H1 (cell line): Measurements from ENCODE around the gene OPA3. TPM values are rescaled to one million over a fixed set of nuclear protein-coding genes. Genes with fewer than 3 reads are reported as not detected.
A peak's percentile ranks its signal among the peaks of the same experiment; 100 is the strongest.

Experiments used
- BACH1 ChIP-seq: IDR thresholded peaks from 2 replicates; pipeline ENCODE4 v1.6.1; 2012; ENCODE audit warnings: low read length, improper control_type of control experiment
- BCL11A ChIP-seq, 2 experiments: IDR thresholded peaks; one replicate each; pipeline ENCODE4 v1.6.1; 2011; ENCODE audit warnings: low read depth in 2 of 2, low read length in 2 of 2, mild to moderate bottlenecking in 2 of 2
- CBX5 ChIP-seq: fragments of 300-800, 300-1000 bp; sonication (generic); IDR thresholded peaks from 2 replicates; pipeline ENCODE4 v1.7.1; 2016; ENCODE audit warnings: antibody characterized with exemption, low read length, low read depth
- CREB1 ChIP-seq: IDR thresholded peaks from 2 replicates; pipeline ENCODE4 v1.6.1; 2012; ENCODE audit warnings: inconsistent platforms
- FOSL1 ChIP-seq: IDR thresholded peaks from 2 replicates; pipeline ENCODE4 v1.6.1; 2011; ENCODE audit warnings: mild to moderate bottlenecking, low read depth, low read length, moderate library complexity; ENCODE audit not compliant: insufficient read depth
- GTF2F1 ChIP-seq: IDR thresholded peaks from 2 replicates; pipeline ENCODE4 v1.6.1; 2012; ENCODE audit warnings: low read depth, low read length, improper control_type of control experiment, borderline replicate concordance
- JUND ChIP-seq: IDR thresholded peaks from 2 replicates; pipeline ENCODE4 v1.6.1; 2011; ENCODE audit warnings: mild to moderate bottlenecking, improper control_type of control experiment, low read length
- KDM5A ChIP-seq: fragments of 200-600 bp; IDR thresholded peaks from 2 replicates; pipeline ENCODE4 v1.7.1; 2012; ENCODE audit warnings: mild to moderate bottlenecking, low read length, inconsistent platforms, mixed read lengths
- POLR2AphosphoS5 ChIP-seq: IDR thresholded peaks from 2 replicates; pipeline ENCODE4 v1.6.1; 2011; ENCODE audit warnings: low read depth, low read length
- RAD21 ChIP-seq, 2 experiments: IDR thresholded peaks in 1 of 2; conservative IDR thresholded peaks in 1 of 2; 2 replicates each; pipeline ENCODE4 v1.6.1; 2011; ENCODE audit warnings: low read depth in 2 of 2, low read length in 2 of 2, improper control_type of control experiment in 1 of 2, inconsistent platforms in 1 of 2, mild to moderate bottlenecking in 1 of 2, moderate library complexity in 1 of 2
- RBBP5 ChIP-seq: IDR thresholded peaks from 2 replicates; pipeline ENCODE4 v1.7.1; 2012; ENCODE audit warnings: low read depth, mild to moderate bottlenecking, inconsistent platforms, low read length, moderate library complexity, borderline replicate concordance
- RFX5 ChIP-seq: IDR thresholded peaks from 2 replicates; pipeline ENCODE4 v1.6.1; 2011; ENCODE audit warnings: low read depth, low read length, improper control_type of control experiment, borderline replicate concordance
- RNF2 ChIP-seq: fragments of 200-900, 300-1000 bp; sonication (generic); IDR thresholded peaks from 2 replicates; pipeline ENCODE4 v1.7.1; 2016; ENCODE audit warnings: borderline replicate concordance, low read depth, mild to moderate bottlenecking, antibody characterized with exemption, low read length; ENCODE audit not compliant: poor library complexity, severe bottlenecking; ENCODE audit errors: missing control alignments
- SP1 ChIP-seq: IDR thresholded peaks from 2 replicates; pipeline ENCODE4 v1.6.1; 2011; ENCODE audit warnings: low read depth, low read length
- SP4 ChIP-seq: IDR thresholded peaks from 2 replicates; pipeline ENCODE4 v1.6.1; 2012; ENCODE audit warnings: low read length, inconsistent platforms
- SRF ChIP-seq: IDR thresholded peaks from 2 replicates; pipeline ENCODE4 v1.6.1; 2011; ENCODE audit warnings: mild to moderate bottlenecking, low read depth, low read length, moderate library complexity
- SUZ12 ChIP-seq: fragments of 200-600 bp; sonication (generic); IDR thresholded peaks from 2 replicates; pipeline ENCODE4 v1.6.1; 2012; ENCODE audit warnings: mild to moderate bottlenecking, inconsistent platforms, low read length, moderate library complexity, mixed read lengths
- TCF12 ChIP-seq: IDR thresholded peaks from 2 replicates; pipeline ENCODE4 v1.6.1; 2011; ENCODE audit warnings: low read depth, mild to moderate bottlenecking, low read length
- polyA plus RNA-seq, 7 experiments: library from polyadenylated mRNA; depleted of rRNA in 3 of 7; stranded (reverse) in 5 of 7; unstranded in 2 of 7; fragments of >200 nt in 5 of 7; fragments of 200-250 nt in 2 of 7; gene quantifications; 1 replicate in 5 of 7; 2 replicates in 1 of 7; 4 replicates in 1 of 7; pipeline versions ENCODE4 v1.2.1 to v1.2.3, GENCODE V29; 2011 to 2013; ENCODE audit warnings: missing spikeins in 2 of 7, mixed read lengths in 2 of 7
- total RNA-seq: library from RNA; stranded (reverse); fragmentation: NEBNext Ultra II Directional; extraction: Animal tissue kit (Norgen Biotek cat#: 25700); gene quantifications from 2 replicates; pipeline ENCODE4 v1.2.1, GENCODE V29; 2021
- TF ChIP-seq, protein P1 (sequence below): IDR thresholded peaks from 2 replicates; pipeline ENCODE4 v1.6.1; 2011; ENCODE audit warnings: low read depth, mild to moderate bottlenecking, low read length; ENCODE audit not compliant: insufficient read depth
- TF ChIP-seq, protein P2 (sequence below): IDR thresholded peaks from 2 replicates; pipeline ENCODE4 v1.6.1; 2011; ENCODE audit warnings: low read length, improper control_type of control experiment
- TF ChIP-seq, protein P3 (sequence below): IDR thresholded peaks from 2 replicates; pipeline ENCODE4 v1.6.1; 2012; ENCODE audit warnings: inconsistent platforms
- TF ChIP-seq, protein P4 (sequence below): IDR thresholded peaks from 2 replicates; pipeline ENCODE4 v1.6.1; 2012; ENCODE audit warnings: low read length, inconsistent platforms

OPA3 gene
- total and polyA plus RNA-seq, 2 of the 8 experiments (the other 6 are each of a cell fraction or from before 2014, with no cell fraction given), result 12.5 to 14.5 TPM

DNA sequence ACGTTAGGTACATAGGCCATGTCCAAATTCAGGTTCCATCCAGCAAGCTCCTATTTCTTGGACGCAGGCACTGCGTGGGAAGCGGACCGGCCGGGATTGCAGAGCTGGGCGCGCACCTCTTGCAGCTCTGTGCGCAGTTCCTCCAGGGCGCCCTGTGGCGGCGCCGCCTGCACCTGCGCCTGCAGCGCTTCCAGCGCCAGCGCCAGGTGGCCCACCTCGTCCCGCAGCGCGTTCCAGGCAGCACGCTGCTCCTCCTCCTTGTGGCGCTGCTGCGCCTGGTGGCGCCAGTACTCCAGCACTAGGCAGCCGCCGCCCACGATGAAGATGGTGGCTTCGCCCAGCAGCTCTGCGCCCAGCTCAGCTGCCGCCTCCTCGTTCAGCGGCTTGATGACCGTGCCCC is 31.1 kb downstream of the OPA3 start (continued):
- TF ChIP-seq, protein P1, sequence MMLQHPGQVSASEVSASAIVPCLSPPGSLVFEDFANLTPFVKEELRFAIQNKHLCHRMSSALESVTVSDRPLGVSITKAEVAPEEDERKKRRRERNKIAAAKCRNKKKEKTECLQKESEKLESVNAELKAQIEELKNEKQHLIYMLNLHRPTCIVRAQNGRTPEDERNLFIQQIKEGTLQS, result no peak
- no peak for TF ChIP-seq BACH1
- TF ChIP-seq GTF2F1, result no peak
- TF ChIP-seq RFX5, result no peak
- TF ChIP-seq, protein P2, sequence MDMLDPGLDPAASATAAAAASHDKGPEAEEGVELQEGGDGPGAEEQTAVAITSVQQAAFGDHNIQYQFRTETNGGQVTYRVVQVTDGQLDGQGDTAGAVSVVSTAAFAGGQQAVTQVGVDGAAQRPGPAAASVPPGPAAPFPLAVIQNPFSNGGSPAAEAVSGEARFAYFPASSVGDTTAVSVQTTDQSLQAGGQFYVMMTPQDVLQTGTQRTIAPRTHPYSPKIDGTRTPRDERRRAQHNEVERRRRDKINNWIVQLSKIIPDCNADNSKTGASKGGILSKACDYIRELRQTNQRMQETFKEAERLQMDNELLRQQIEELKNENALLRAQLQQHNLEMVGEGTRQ, result no peak
- TF ChIP-seq POLR2AphosphoS5, result 0 out of 2 replicates have a peak, but pooled peaks have one; percentile 30
- TF ChIP-seq FOSL1, result no peak
- no peak for TF ChIP-seq CBX5
- TF ChIP-seq BCL11A (IDR thresholded peaks at IDR 0.05; ENCODE audit: low read depth in 2 of 2, low read length in 2 of 2), result no peak
- peak; percentile 44 to 66; a peak in 3 of 4 replicates for TF ChIP-seq RAD21 (IDR thresholded peaks at IDR 0.05 in 1 of 2, conservative IDR thresholded peaks at IDR 0.05 in 1 of 2; ENCODE audit: low read depth in 2 of 2, low read length in 2 of 2)
- TF ChIP-seq SUZ12, result no peak
- no peak; the same call in 1 of the 2 replicates for TF ChIP-seq JUND
- TF ChIP-seq, protein P3, sequence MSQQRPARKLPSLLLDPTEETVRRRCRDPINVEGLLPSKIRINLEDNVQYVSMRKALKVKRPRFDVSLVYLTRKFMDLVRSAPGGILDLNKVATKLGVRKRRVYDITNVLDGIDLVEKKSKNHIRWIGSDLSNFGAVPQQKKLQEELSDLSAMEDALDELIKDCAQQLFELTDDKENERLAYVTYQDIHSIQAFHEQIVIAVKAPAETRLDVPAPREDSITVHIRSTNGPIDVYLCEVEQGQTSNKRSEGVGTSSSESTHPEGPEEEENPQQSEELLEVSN, result peak; percentile 53
- TF ChIP-seq, protein P4, sequence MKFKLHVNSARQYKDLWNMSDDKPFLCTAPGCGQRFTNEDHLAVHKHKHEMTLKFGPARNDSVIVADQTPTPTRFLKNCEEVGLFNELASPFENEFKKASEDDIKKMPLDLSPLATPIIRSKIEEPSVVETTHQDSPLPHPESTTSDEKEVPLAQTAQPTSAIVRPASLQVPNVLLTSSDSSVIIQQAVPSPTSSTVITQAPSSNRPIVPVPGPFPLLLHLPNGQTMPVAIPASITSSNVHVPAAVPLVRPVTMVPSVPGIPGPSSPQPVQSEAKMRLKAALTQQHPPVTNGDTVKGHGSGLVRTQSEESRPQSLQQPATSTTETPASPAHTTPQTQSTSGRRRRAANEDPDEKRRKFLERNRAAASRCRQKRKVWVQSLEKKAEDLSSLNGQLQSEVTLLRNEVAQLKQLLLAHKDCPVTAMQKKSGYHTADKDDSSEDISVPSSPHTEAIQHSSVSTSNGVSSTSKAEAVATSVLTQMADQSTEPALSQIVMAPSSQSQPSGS, result no peak
- TF ChIP-seq CREB1, result 0 out of 2 replicates have a peak, but pooled peaks have one; percentile 19
- no peak for TF ChIP-seq RBBP5
- no peak for TF ChIP-seq SRF
- TF ChIP-seq RNF2, result no peak
- TF ChIP-seq SP1, result no peak
- no peak for TF ChIP-seq KDM5A
- TF ChIP-seq TCF12, result peak; percentile 71; the same call in 1 of the 2 replicates
- TF ChIP-seq SP4, result 0 out of 2 replicates have a peak, but pooled peaks have one; percentile 52
